ENCODE measurements around the gene TEX36. TPM values are rescaled to one million over a fixed set of nuclear protein-coding genes. Genes with fewer than 3 reads are reported as not detected.
"Not testable (repeated sequence)": the region's sequence is repeated elsewhere in the genome, so short reads cannot be mapped to it uniquely, and the experiment has no call there.

TEX36 gene
- total and polyA plus RNA-seq, 3 donors from 2014 or later: 14.9 to 41.5 (median 24.6) TPM

DNA sequence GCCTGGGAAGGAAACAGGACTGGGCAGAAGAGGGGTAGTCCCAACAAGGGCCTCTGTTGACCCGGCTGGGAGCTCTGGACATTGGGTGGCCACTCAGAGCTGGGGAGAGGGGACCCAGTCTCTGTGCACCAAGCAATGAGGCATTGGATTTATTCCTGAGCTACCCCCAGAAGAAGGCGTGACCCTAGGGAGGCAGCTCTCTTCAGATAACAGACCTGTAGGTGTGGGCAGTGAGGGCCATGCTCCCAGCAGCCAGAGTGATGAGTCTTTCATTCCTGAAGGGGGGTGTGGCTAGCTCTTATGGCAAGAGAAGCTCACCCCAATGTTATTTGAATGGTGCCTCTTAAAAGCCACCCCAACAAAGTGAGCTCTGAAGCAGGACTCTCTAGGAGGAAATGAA is 20.4 kb downstream of the TEX36 start:
- no peak overlapping the region for H3K4me3 ChIP-seq
- H3K27me3 ChIP-seq: no peaks in the 10 kb centered on the region
- DNase-seq: no peak
- no peak overlapping the region for H3K27ac ChIP-seq
- H3K9me3 ChIP-seq: no peaks in the 10 kb centered on the region
- intact Hi-C loops (cut with DNase I; ENCODE audit: low total_unique reads): no loop called here
- 85 to 89% methylated on average over 1 to 2 of the region's 2 CpGs for WGBS, 2 donors
- peaks cover 7% of the 10 kb centered on the region for H3K4me1 ChIP-seq
- no peak for TF ChIP-seq POLR2A (IDR thresholded peaks at IDR 0.05)
- TF ChIP-seq, protein P1, sequence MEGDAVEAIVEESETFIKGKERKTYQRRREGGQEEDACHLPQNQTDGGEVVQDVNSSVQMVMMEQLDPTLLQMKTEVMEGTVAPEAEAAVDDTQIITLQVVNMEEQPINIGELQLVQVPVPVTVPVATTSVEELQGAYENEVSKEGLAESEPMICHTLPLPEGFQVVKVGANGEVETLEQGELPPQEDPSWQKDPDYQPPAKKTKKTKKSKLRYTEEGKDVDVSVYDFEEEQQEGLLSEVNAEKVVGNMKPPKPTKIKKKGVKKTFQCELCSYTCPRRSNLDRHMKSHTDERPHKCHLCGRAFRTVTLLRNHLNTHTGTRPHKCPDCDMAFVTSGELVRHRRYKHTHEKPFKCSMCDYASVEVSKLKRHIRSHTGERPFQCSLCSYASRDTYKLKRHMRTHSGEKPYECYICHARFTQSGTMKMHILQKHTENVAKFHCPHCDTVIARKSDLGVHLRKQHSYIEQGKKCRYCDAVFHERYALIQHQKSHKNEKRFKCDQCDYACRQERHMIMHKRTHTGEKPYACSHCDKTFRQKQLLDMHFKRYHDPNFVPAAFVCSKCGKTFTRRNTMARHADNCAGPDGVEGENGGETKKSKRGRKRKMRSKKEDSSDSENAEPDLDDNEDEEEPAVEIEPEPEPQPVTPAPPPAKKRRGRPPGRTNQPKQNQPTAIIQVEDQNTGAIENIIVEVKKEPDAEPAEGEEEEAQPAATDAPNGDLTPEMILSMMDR (IDR thresholded peaks at IDR 0.05): no peak
- no peaks in the 10 kb centered on the region for H3K36me3 ChIP-seq (ENCODE audit: low read depth, missing control alignments)

DNA sequence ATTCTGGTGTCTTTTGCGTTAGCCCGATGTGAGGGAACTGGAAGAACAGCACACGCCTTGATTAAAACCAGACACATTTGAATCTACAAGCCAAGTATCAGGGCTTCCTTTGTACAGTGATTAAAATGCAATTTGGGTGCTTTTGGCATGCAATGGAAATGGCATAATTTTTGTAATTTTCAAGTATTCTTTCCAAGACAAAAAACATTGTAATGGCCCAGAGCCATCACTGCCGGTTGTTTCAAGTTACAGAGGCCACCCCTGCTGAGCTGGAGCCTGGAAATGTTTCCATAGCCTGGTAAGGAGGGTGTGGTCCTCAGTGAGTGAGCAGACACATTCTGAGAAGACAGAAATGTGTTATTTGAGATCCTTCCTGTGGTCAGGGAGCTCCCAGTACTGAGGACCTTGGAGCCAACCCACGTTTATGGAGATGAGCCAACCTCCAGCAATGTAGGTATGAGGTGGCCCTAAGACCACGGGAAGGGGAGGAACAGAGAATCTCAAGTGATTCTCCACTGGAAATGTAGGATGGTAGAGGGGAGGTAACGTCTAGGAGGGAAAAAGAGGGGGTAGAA is 20.9 kb downstream of the TEX36 start:
- TF ChIP-seq, protein P1 (IDR thresholded peaks at IDR 0.05): no peak
- peak; percentile 27 for DNase-seq
- no peak overlapping the region for H3K27ac ChIP-seq

DNA sequence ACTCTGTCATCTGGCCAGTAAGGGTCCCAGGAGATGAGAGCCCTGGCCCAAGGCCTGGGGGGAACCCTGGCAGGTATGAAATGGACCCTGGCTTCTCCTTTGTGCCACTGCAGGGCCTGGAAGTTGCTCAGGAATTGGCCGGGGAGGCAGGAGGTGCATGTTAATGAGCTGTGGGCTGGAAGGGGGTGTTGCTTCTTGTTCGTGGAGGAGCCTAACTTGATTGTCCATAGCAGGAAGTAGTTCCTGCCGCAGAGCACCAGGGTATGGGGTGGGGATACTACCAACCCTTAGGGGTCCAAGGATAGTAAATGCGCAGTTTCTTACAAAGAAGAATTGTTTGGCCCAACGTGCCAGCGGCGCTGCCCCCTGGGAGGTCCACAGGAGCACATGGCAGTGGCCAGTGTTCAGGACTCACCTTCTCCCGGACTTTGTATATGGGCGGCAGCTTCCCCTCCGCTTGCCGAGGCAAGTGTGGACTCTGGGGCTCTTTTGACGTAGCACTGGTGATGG is 21.5 kb downstream of the TEX36 start:
- H3K4me3 ChIP-seq: peak overlapping the region in 1 of 2 donors; percentile 34
- 32 to 41% methylated on average over 5 to 12 of the region's 12 CpGs for WGBS, 2 donors
- intact Hi-C loops (cut with DNase I; ENCODE audit: low total_unique reads): no loop called here
- TF ChIP-seq, protein P1 (IDR thresholded peaks at IDR 0.05): no peak
- no peak for TF ChIP-seq POLR2A (IDR thresholded peaks at IDR 0.05)
- H3K36me3 ChIP-seq (ENCODE audit: low read depth, missing control alignments): no peaks in the 10 kb centered on the region
- no peaks in the 10 kb centered on the region for H3K9me3 ChIP-seq
- no peak for DNase-seq
- no peaks in the 10 kb centered on the region for H3K27me3 ChIP-seq
- peaks cover 7% of the 10 kb centered on the region for H3K4me1 ChIP-seq
- no peak overlapping the region for H3K27ac ChIP-seq

More for the DNA sequence above, 20.9 kb downstream of the TEX36 start:
- Histone ChIP-seq H3K36me3 (ENCODE audit: low read depth, missing control alignments) (no peaks in the 10 kb centered on the region), H3K4me1 (peaks cover 7% of the 10 kb centered on the region), H3K27me3 (no peaks in the 10 kb centered on the region), H3K9me3 (no peaks in the 10 kb centered on the region), H3K4me3 (peak overlapping the region in 1 of 2 donors; percentile 34)
- WGBS, 2 donors: 25% methylated on average over 7 of the region's 7 CpGs
- intact Hi-C loops (cut with DNase I; ENCODE audit: low total_unique reads): no loop called here

DNA sequence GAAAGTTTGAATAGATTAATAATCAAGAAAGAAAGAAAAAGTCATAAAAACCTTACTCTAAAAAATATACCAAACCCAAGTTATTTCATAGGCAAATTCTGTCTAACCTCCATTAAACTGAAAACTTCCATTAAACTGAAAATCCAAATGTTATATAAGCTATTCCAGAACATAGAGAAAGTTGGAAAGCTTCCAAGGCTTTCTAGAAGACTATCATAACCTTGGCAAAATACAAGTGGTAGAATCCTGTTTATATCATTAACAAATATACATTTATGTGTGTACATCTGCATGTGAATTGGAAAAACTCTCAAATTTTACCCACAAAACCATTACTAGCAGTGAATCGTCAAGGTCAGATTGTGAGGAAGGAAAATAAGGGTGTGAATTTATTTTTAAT is 23.9 kb downstream of the TEX36 start:
- no peaks in the 10 kb centered on the region for H3K9me3 ChIP-seq
- 85 to 88% methylated on average over 1 of the region's 1 CpG for WGBS, 2 donors
- H3K36me3 ChIP-seq (ENCODE audit: low read depth, missing control alignments): no peaks in the 10 kb centered on the region
- TF ChIP-seq, protein P1 (IDR thresholded peaks at IDR 0.05): no peak
- no peak for TF ChIP-seq POLR2A (IDR thresholded peaks at IDR 0.05)
- H3K4me3 ChIP-seq: no peak overlapping the region
- intact Hi-C loops (cut with DNase I; ENCODE audit: low total_unique reads): no loop called here
- no peak overlapping the region for H3K27ac ChIP-seq
- DNase-seq: no peak
- no peaks in the 10 kb centered on the region for H3K27me3 ChIP-seq
- peaks cover 7% of the 10 kb centered on the region for H3K4me1 ChIP-seq

DNA sequence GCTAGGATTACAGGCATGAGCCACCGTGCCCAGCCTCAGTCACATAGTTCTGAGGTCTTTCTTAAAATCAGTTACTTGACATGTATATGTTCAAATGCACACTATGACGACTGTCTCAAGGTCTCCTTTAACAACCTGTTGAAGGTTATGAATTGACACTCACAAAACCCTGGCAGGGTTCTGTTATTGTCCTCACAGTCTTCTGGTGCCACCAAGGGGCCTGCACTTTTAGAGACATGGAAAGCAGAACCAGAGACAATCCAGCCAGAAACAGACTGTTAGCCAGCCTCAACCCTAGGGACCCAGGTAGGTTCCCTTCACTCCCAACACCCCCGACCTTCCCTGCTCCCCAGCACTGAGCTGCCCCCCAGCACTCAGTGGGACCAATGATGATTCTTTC is 26.4 kb downstream of the TEX36 start:
- Histone ChIP-seq H3K9me3 (no peaks in the 10 kb centered on the region), H3K36me3 (ENCODE audit: low read depth, missing control alignments) (no peaks in the 10 kb centered on the region), H3K4me3 (no peak overlapping the region), H3K27ac (no peak overlapping the region), H3K27me3 (no peaks in the 10 kb centered on the region), H3K4me1 (peaks cover under 1% of the 10 kb centered on the region)
- TF ChIP-seq, protein P1 (IDR thresholded peaks at IDR 0.05): no peak
- TF ChIP-seq POLR2A (IDR thresholded peaks at IDR 0.05): no peak
- intact Hi-C loops (cut with DNase I; ENCODE audit: low total_unique reads): no loop called here
- no peak for DNase-seq
- WGBS, 2 donors: 81 to 86% methylated on average over 3 of the region's 3 CpGs

DNA sequence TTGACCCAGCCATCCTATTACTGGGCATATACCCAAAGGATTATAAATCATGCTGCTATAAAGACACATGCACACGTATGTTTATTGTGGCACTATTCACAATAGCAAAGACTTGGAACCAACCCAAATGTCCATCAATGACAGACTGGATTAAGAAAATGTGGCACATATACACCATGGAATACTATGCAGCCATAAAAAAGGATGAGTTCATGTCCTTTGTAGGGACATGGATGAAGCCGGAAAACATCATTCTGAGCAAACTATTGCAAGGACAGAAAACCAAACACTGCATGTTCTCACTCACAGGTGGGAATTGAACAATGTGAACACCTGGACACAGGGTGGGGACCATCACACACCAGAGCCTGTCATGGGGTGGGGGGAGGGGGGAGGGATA is 29.9 kb downstream of the TEX36 start:
- intact Hi-C loops (cut with DNase I; ENCODE audit: low total_unique reads): not testable (repeated sequence)

More for the DNA sequence above, 29.9 kb downstream of the TEX36 start:
- not testable (repeated sequence) for H3K4me1 ChIP-seq; H3K36me3 ChIP-seq (ENCODE audit: low read depth, missing control alignments); H3K27me3 ChIP-seq; H3K9me3 ChIP-seq; H3K4me3 ChIP-seq; DNase-seq; H3K27ac ChIP-seq
- WGBS, 2 donors: 94 to 100% methylated on average over 2 of the region's 2 CpGs

Measured in testis (tissue), 3 donors.